Astrocyte (in vitro differentiated cells and primary cell): ENCODE results near the gene FHIT.

Source experiments
- CTCF ChIP-seq: IDR thresholded peaks from 2 replicates; pipeline ENCODE4 v1.5.1; 2011; ENCODE audit warnings: low read depth, mild to moderate bottlenecking, inconsistent platforms, low read length, moderate library complexity; ENCODE audit not compliant: insufficient read depth
- EZH2 ChIP-seq: IDR thresholded peaks from 2 replicates; pipeline ENCODE4 v1.6.1; 2012; ENCODE audit warnings: mild to moderate bottlenecking, low read length, inconsistent platforms; ENCODE audit not compliant: insufficient read depth

GRCh38 chr3:60337421-60337820 is 913.8 kb downstream of the FHIT start:
- TF ChIP-seq CTCF (no peak), EZH2 (no peak)
